Kidney (tissue), 14 donors: ENCODE results near the gene CYP4F12. TPM values are rescaled to one million over a fixed set of nuclear protein-coding genes. Genes with fewer than 3 reads are reported as not detected.
"Not testable (repeated sequence)": the region's sequence is repeated elsewhere in the genome, so short reads cannot be mapped to it uniquely, and the experiment has no call there.

Experiments
- DNase-seq, 5 donors: peaks; one replicate each; pipeline ENCODE4 v3.0.0-alpha.2; 2013 to 2020
- FAIRE-seq: peaks from 2 replicates; lab custom pipeline; 2012; peaks lifted over from hg19 to GRCh38; lab: Jason Lieb, UNC
- H3K27ac ChIP-seq, 2 donors: one replicate each; pipeline ENCODE4 v1.7.0; 2013; ENCODE audit warnings: low read depth in 2 of 2, low read length in 2 of 2, inconsistent platforms in 1 of 2
- H3K27me3 ChIP-seq: one replicate; pipeline ENCODE4 v1.7.1; 2013; ENCODE audit warnings: low read length, inconsistent platforms; ENCODE audit not compliant: control insufficient read depth, insufficient read depth
- H3K36me3 ChIP-seq, 3 donors: one replicate each; pipeline versions ENCODE4 v1.7.0 to v1.7.1; 2013; ENCODE audit warnings: low read length in 3 of 3, control low read depth in 1 of 3, inconsistent platforms in 1 of 3; ENCODE audit not compliant: insufficient read depth in 3 of 3, control insufficient read depth in 2 of 3
- H3K4me1 ChIP-seq, 3 donors: one replicate each; pipeline versions ENCODE4 v1.7.0 to v1.7.1; 2013; ENCODE audit warnings: low read length in 3 of 3, inconsistent platforms in 1 of 3, low read depth in 1 of 3; ENCODE audit not compliant: control insufficient read depth in 2 of 3, insufficient read depth in 2 of 3
- H3K4me3 ChIP-seq, 3 donors: one replicate each; pipeline versions ENCODE4 v1.7.0 to v1.8.1; 2013; ENCODE audit warnings: low read length in 3 of 3, control low read depth in 1 of 3, inconsistent platforms in 1 of 3
- H3K9ac ChIP-seq, 3 donors: one replicate each; pipeline versions ENCODE4 v1.7.0 to v1.7.1; 2013; ENCODE audit warnings: low read length in 3 of 3, control low read depth in 1 of 3, inconsistent platforms in 1 of 3
- H3K9me3 ChIP-seq, 3 donors: one replicate each; pipeline versions ENCODE4 v1.7.0 to v1.7.1; 2013; ENCODE audit warnings: low read length in 3 of 3, control low read depth in 1 of 3, inconsistent platforms in 1 of 3; ENCODE audit not compliant: control insufficient read depth in 2 of 3, insufficient read depth in 1 of 3
- CTCF ChIP-seq: IDR thresholded peaks from 3 replicates; pipeline ENCODE4 v1.5.1; 2012; ENCODE audit warnings: mild to moderate bottlenecking, moderate library complexity, borderline replicate concordance; ENCODE audit not compliant: insufficient read depth; ENCODE audit errors: extremely low read depth
- intact Hi-C: fragments of 100-400 bp; cut with DNase I; formaldehyde crosslinking; loops from one replicate; pipeline ENCODE4 v1.11.1; 2022
- polyA plus RNA-seq: library from polyadenylated mRNA; stranded (reverse); fragments of 350-450 nt; fragmentation: Illumina TruSeq; extraction: RNeasy Lipid Tissue Mini Kit (QIAGEN cat#74804); gene quantifications from one replicate; pipeline ENCODE4 v1.2.3, GENCODE V29; 2014; ENCODE audit warnings: low read depth, low replicate concordance; ENCODE audit not compliant: insufficient read depth
- total RNA-seq: library from RNA; stranded (reverse); fragmentation: NEBNext Ultra II Directional; extraction: Animal tissue kit (Norgen Biotek cat#: 25700); gene quantifications from one replicate; pipeline ENCODE4 v1.2.1, GENCODE V29; 2021
- donor health status: control.
- donor health status: control.
- donor health status: control.
- donor health status: control.
- donor health status: control.
- donor health status: DM: yes; HTN: yes; CAD: no.
- donor health status: Normal renal cell carcinoma (clear cell type).

CYP4F12 gene
- total and polyA plus RNA-seq, 2 donors from 2014 or later: 4.4 to 10.2 TPM

- intact Hi-C loops: no loop called here
Observed at GRCh38 chr19:15679089-15679488, 6.2 kb downstream of the CYP4F12 start.

GRCh38 chr19:15679865-15680264, 7.0 kb downstream of the CYP4F12 start:
- H3K9me3 ChIP-seq, H3K27ac ChIP-seq, intact Hi-C loops, H3K4me3 ChIP-seq, H3K9ac ChIP-seq, H3K4me1 ChIP-seq, H3K36me3 ChIP-seq, H3K27me3 ChIP-seq, FAIRE-seq, DNase-seq: not testable (repeated sequence)

More at GRCh38 chr19:15679089-15679488, 6.2 kb downstream of the CYP4F12 start:
- Histone ChIP-seq H3K9ac (no peak overlapping the region), H3K4me1 (peaks cover 0 to 5% (median 3%) of the 10 kb centered on the region in 3 donors), H3K4me3 (no peak overlapping the region), H3K9me3 (no peaks in the 10 kb centered on the region), H3K36me3 (peaks cover 0 to 2% (median 0%) of the 10 kb centered on the region in 3 donors), H3K27ac (no peak overlapping the region), H3K27me3 (no peaks in the 10 kb centered on the region)
- DNase-seq (no peak), FAIRE-seq (no peak)
- TF ChIP-seq CTCF: no peak

- peak overlapping the region in 1 of 2 donors; percentile 11 for H3K27ac ChIP-seq
- no peak for DNase-seq
- H3K9me3 ChIP-seq: no peaks in the 10 kb centered on the region
- FAIRE-seq: no peak
- intact Hi-C loops: no loop called here
- no peak for TF ChIP-seq CTCF
- H3K9ac ChIP-seq: no peak overlapping the region
- no peak overlapping the region for H3K4me3 ChIP-seq
- peaks cover 0 to 5% (median 3%) of the 10 kb centered on the region in 3 donors for H3K4me1 ChIP-seq
- no peaks in the 10 kb centered on the region for H3K27me3 ChIP-seq
- peaks cover 0 to 2% (median 0%) of the 10 kb centered on the region in 3 donors for H3K36me3 ChIP-seq
Observed at GRCh38 chr19:15680478-15681322, 7.8 kb downstream of the CYP4F12 start.

- intact Hi-C loops: no loop called here
- Histone ChIP-seq H3K9ac (no peak overlapping the region), H3K27ac (no peak overlapping the region), H3K4me3 (no peak overlapping the region), H3K27me3 (no peaks in the 10 kb centered on the region), H3K9me3 (peaks cover 0 to 8% (median 0%) of the 10 kb centered on the region in 3 donors), H3K4me1 (peaks cover 0 to 5% (median 3%) of the 10 kb centered on the region in 3 donors), H3K36me3 (peaks cover 0 to 6% (median 0%) of the 10 kb centered on the region in 3 donors)
- no peak for FAIRE-seq
- no peak for TF ChIP-seq CTCF
- no peak for DNase-seq
Observed at GRCh38 chr19:15683411-15683810, 10.5 kb downstream of the CYP4F12 start.
